CD14-positive monocyte (primary cell): ENCODE results near the gene CASK. TPM values are rescaled to one million over a fixed set of nuclear protein-coding genes. Genes with fewer than 3 reads are reported as not detected.
A peak's percentile ranks its signal among the peaks of the same experiment; 100 is the strongest.

Experiments
- DNase-seq, 3 donors: peaks; one replicate each; pipeline ENCODE4 v3.0.0-alpha.2; 2011 to 2022
- H2AFZ ChIP-seq: 2 replicates; pipeline ENCODE4 v1.6.0; 2012; ENCODE audit warnings: mild to moderate bottlenecking, low read depth, low read length, inconsistent platforms; ENCODE audit not compliant: insufficient read depth, poor library complexity, severe bottlenecking
- H3K27ac ChIP-seq, 2 donors: 1 replicate in 1 of 2; 2 replicates in 1 of 2; pipeline ENCODE4 v1.5.1; 2012 to 2013; ENCODE audit warnings: low read length in 2 of 2, control low read depth in 1 of 2, inconsistent platforms in 1 of 2, low read depth in 1 of 2, mild to moderate bottlenecking in 1 of 2
- H3K27me3 ChIP-seq, 2 donors: one replicate each; pipeline versions ENCODE4 v1.6.0 to v1.6.1; 2011 to 2013; ENCODE audit warnings: low read length in 2 of 2; ENCODE audit not compliant: control insufficient read depth in 2 of 2, insufficient read depth in 2 of 2
- H3K36me3 ChIP-seq, 2 donors: replicated peaks in 1 of 2; 1 replicate in 1 of 2; 2 replicates in 1 of 2; pipeline versions ENCODE4 v1.5.1 to v1.6.1; 2012 to 2013; ENCODE audit warnings: low read length in 2 of 2, control low read depth in 1 of 2, inconsistent platforms in 1 of 2, mild to moderate bottlenecking in 1 of 2; ENCODE audit not compliant: insufficient read depth in 2 of 2, control insufficient read depth in 1 of 2
- H3K4me1 ChIP-seq, 2 donors: 1 replicate in 1 of 2; 2 replicates in 1 of 2; pipeline versions ENCODE4 v1.5.1 to v1.6.1; 2012 to 2013; ENCODE audit warnings: low read length in 2 of 2, control low read depth in 1 of 2, inconsistent platforms in 1 of 2, mild to moderate bottlenecking in 1 of 2, moderate library complexity in 1 of 2; ENCODE audit not compliant: insufficient read depth in 2 of 2, control insufficient read depth in 1 of 2
- H3K4me2 ChIP-seq: replicated peaks from 2 replicates; pipeline ENCODE3; 2012; ENCODE audit warnings: low read length, moderate library complexity, mild to moderate bottlenecking; ENCODE audit not compliant: poor library complexity, severe bottlenecking; ENCODE audit errors: extremely low read depth
- H3K4me3 ChIP-seq, 3 experiments: fragments of 200-600 bp in 1 of 3; sonication (generic) in 1 of 3; replicated peaks in 1 of 3; 1 replicate in 2 of 3; 2 replicates in 1 of 3; pipeline ENCODE4 v1.5.1; 2011 to 2013; ENCODE audit warnings: low read length in 3 of 3, mild to moderate bottlenecking in 3 of 3, control low read depth in 2 of 3, low read depth in 2 of 3, inconsistent platforms in 1 of 3, moderate library complexity in 1 of 3
- H3K79me2 ChIP-seq: 2 replicates; pipeline ENCODE4 v1.6.0; 2012; ENCODE audit warnings: mild to moderate bottlenecking, control low read depth, inconsistent platforms, low read length, moderate library complexity; ENCODE audit not compliant: insufficient read depth
- H3K9ac ChIP-seq: 2 replicates; pipeline ENCODE4 v1.6.0; 2017; ENCODE audit warnings: low read length, mild to moderate bottlenecking; ENCODE audit not compliant: insufficient read depth, poor library complexity, severe bottlenecking
- H3K9me3 ChIP-seq, 2 donors: replicated peaks in 1 of 2; 1 replicate in 1 of 2; 2 replicates in 1 of 2; pipeline versions ENCODE4 v1.5.1 to v1.6.1; 2012 to 2013; ENCODE audit warnings: low read length in 2 of 2, control low read depth in 1 of 2; ENCODE audit not compliant: control insufficient read depth in 1 of 2, insufficient read depth in 1 of 2
- H4K20me1 ChIP-seq: 2 replicates; pipeline ENCODE4 v1.6.0; 2012; ENCODE audit warnings: mild to moderate bottlenecking, low read length, control low read depth, moderate library complexity; ENCODE audit not compliant: insufficient read depth
- H3K27ac Mint-ChIP-seq, 7 donors: one replicate each; pipeline ENCODE4 v1.8.0; 2020; ENCODE audit warnings: mild to moderate bottlenecking in 7 of 7, mixed read lengths in 7 of 7, moderate library complexity in 6 of 7, inconsistent platforms in 2 of 7
- H3K27me3 Mint-ChIP-seq, 3 donors: one replicate each; pipeline ENCODE4 v1.8.0; 2021 to 2022; ENCODE audit warnings: low read depth in 3 of 3, mild to moderate bottlenecking in 3 of 3, mixed read lengths in 3 of 3, moderate library complexity in 3 of 3, inconsistent platforms in 1 of 3
- H3K36me3 Mint-ChIP-seq, 2 donors: one replicate each; pipeline ENCODE4 v1.8.0; 2020; ENCODE audit warnings: mixed read lengths in 2 of 2, inconsistent platforms in 1 of 2, mild to moderate bottlenecking in 1 of 2
- H3K4me1 Mint-ChIP-seq: one replicate; pipeline ENCODE4 v1.8.0; 2020; ENCODE audit warnings: mild to moderate bottlenecking, mixed read lengths
- H3K4me3 Mint-ChIP-seq, 2 donors: one replicate each; pipeline ENCODE4 v1.8.0; 2020; ENCODE audit warnings: mild to moderate bottlenecking in 2 of 2, mixed read lengths in 2 of 2, moderate library complexity in 1 of 2
- H3K9me3 Mint-ChIP-seq, 7 donors: one replicate each; pipeline ENCODE4 v1.8.0; 2020 to 2022; ENCODE audit warnings: mixed read lengths in 7 of 7, mild to moderate bottlenecking in 6 of 7, moderate library complexity in 6 of 7, inconsistent platforms in 2 of 7
- CTCF ChIP-seq: fragments of 200-600 bp; IDR thresholded peaks from one replicate; pipeline ENCODE4 v1.8.0; 2022; ENCODE audit warnings: antibody characterized with exemption, mild to moderate bottlenecking
- WGBS: methylation state at CpG from one replicate; pipeline ENCODE4 v1.1.5; 2013; ENCODE audit warnings: missing lambda C conversion rate; ENCODE audit not compliant: insufficient coverage; 5-methylcytosine and 5-hydroxymethylcytosine counted together
- intact Hi-C, 2 donors: fragments of 100-400 bp; cut with micrococcal nuclease; formaldehyde crosslinking; loops; one replicate each; pipeline versions ENCODE4 v1.15.0 to v1.15.1; 2023
- polyA plus RNA-seq, 3 donors: library from polyadenylated mRNA; depleted of rRNA in 1 of 3; unstranded in 2 of 3; stranded (reverse) in 1 of 3; fragments of 300-500 nt in 2 of 3; fragments of >200 nt in 1 of 3; fragmentation: Illumina TruSeq in 2 of 3; gene quantifications; 1 replicate in 2 of 3; 2 replicates in 1 of 3; pipeline ENCODE4 v1.2.3, GENCODE V29; 2012 to 2021

The CASK gene
- polyA plus RNA-seq, 3 donors = 0.48 to 7.4 (median 2.5) TPM

GRCh38 chrX:41634284-41634683 lies 289.1 kb downstream of the CASK start:
- DNase-seq = no peak
- Histone ChIP-seq H3K27me3 (no peaks in the 10 kb centered on the region), H3K4me2 (no peak overlapping the region), H3K9me3 (no peaks in the 10 kb centered on the region), H3K4me1 (no peaks in the 10 kb centered on the region), H2AFZ (no peak overlapping the region), H4K20me1 (no peaks in the 10 kb centered on the region), H3K79me2 (no peaks in the 10 kb centered on the region), H3K9ac (no peak overlapping the region), H3K4me3 (no peak overlapping the region), H3K36me3 (peaks cover 0 to 2% of the 10 kb centered on the region in 2 donors), H3K27ac (no peak overlapping the region)
- peaks cover 6% of the 10 kb centered on the region for H3K4me1 Mint-ChIP-seq
- TF ChIP-seq CTCF = no peak
- peaks cover 0 to 3% (median 0%) of the 10 kb centered on the region in 7 donors for H3K9me3 Mint-ChIP-seq
- H3K27me3 Mint-ChIP-seq = peaks cover 0 to 3% (median 0%) of the 10 kb centered on the region in 3 donors
- no peak overlapping the region for H3K4me3 Mint-ChIP-seq
- intact Hi-C loops = no loop called here
- peak overlapping the region in 2 of 7 donors; percentile 15 to 26 for H3K27ac Mint-ChIP-seq
- no CpG with 5 or more reads among the region's 2 CpGs for WGBS
- H3K36me3 Mint-ChIP-seq = peaks cover 5 to 6% of the 10 kb centered on the region in 2 donors

- Histone ChIP-seq H3K4me1 (no peaks in the 10 kb centered on the region), H4K20me1 (no peaks in the 10 kb centered on the region), H3K9me3 (no peaks in the 10 kb centered on the region), H2AFZ (no peak overlapping the region), H3K4me2 (no peak overlapping the region), H3K79me2 (no peaks in the 10 kb centered on the region), H3K4me3 (no peak overlapping the region), H3K9ac (no peak overlapping the region), H3K36me3 (peaks cover 0 to 2% of the 10 kb centered on the region in 2 donors), H3K27ac (no peak overlapping the region), H3K27me3 (no peaks in the 10 kb centered on the region)
- Mint-ChIP-seq H3K4me3 (no peak overlapping the region), H3K36me3 (peaks cover 12% of the 10 kb centered on the region in 2 donors), H3K4me1 (peaks cover 6% of the 10 kb centered on the region), H3K27me3 (no peaks in the 10 kb centered on the region), H3K27ac (peak overlapping the region in 1 of 7 donors; percentile 58), H3K9me3 (no peaks in the 10 kb centered on the region)
- no peak for TF ChIP-seq CTCF
- intact Hi-C loops = no loop called here
- no CpG with 5 or more reads among the region's 2 CpGs for WGBS
- no peak for DNase-seq
Observed at GRCh38 chrX:41630091-41630490, 293.3 kb downstream of the CASK start.
